SK-N-SH treated with all-trans-retinoic acid at 6 μM for 48 hours (cell line): ENCODE measurements around the gene THSD8.

ENCODE experiments used
- CSDC2 ChIP-seq: fragments of 250-450 bp; sonication (Bioruptor Pico); IDR thresholded peaks from 2 replicates; pipeline ENCODE4 v1.5.0; 2020; ENCODE audit warnings: mild to moderate bottlenecking, moderate library complexity
- OSR1 ChIP-seq: fragments of 250-450 bp; sonication (Bioruptor Pico); IDR thresholded peaks from 2 replicates; pipeline ENCODE4 v1.8.0; 2022; ENCODE audit warnings: moderate library complexity, mild to moderate bottlenecking, inconsistent platforms
- ZFP30 ChIP-seq: fragments of 450-650 bp; formaldehyde crosslinking; IDR thresholded peaks from 2 replicates; pipeline ENCODE4 v1.5.0; 2022; ENCODE audit warnings: mild to moderate bottlenecking, moderate library complexity
- ZNF565 ChIP-seq: fragments of 450-650 bp; formaldehyde crosslinking; conservative IDR thresholded peaks from 2 replicates; pipeline ENCODE4 v1.5.0; 2020; ENCODE audit warnings: low read depth, mild to moderate bottlenecking, moderate library complexity
- ZNF70 ChIP-seq: fragments of 450-650 bp; formaldehyde crosslinking; IDR thresholded peaks from 2 replicates; pipeline ENCODE4 v1.5.0; 2020; ENCODE audit warnings: mild to moderate bottlenecking, moderate library complexity
- ZNF8 ChIP-seq: fragments of 450-650 bp; formaldehyde crosslinking; IDR thresholded peaks from 2 replicates; pipeline ENCODE4 v1.5.0; 2020; ENCODE audit warnings: mild to moderate bottlenecking, moderate library complexity
- TF ChIP-seq, protein P1 (sequence below): fragments of 250-450 bp; sonication (Bioruptor Pico); IDR thresholded peaks from 2 replicates; pipeline ENCODE4 v1.8.0; 2020; ENCODE audit warnings: mild to moderate bottlenecking, moderate library complexity, borderline replicate concordance
- TF ChIP-seq, protein P2 (sequence below): fragments of 250-450 bp; sonication (Bioruptor Pico); IDR thresholded peaks from 2 replicates; pipeline ENCODE4 v1.8.0; 2021; ENCODE audit warnings: low read depth, mild to moderate bottlenecking, moderate library complexity, borderline replicate concordance
- TF ChIP-seq, protein P3 (sequence below): fragments of 250-450 bp; sonication (Bioruptor Pico); IDR thresholded peaks from 2 replicates; pipeline ENCODE4 v1.5.1; 2020; ENCODE audit warnings: low read depth, mild to moderate bottlenecking, moderate library complexity

DNA sequence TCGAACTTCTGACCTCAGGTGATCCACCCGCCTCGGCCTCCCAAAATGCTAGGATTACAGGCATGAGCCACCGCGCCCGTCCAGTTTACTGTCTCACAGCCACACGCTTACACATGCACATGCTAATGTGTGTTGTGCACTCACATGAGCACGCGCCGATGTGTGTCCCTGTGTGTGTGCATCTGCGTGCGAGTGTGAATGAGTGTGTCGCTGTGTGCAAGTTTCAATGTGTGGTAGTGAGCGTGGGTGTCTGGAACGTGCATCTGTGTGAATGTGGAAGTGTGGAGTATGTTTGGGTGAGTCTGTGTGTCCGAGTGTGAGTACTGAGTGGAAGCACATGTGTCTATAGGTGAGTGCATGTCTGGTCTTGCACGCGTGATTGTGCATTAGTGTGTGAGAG lies 40.6 kb downstream of the THSD8 start:
- TF ChIP-seq OSR1 (CRISPR knock-in tag) (no peak), ZFP30 (no peak), ZNF8 (CRISPR knock-in tag) (no peak), ZNF70 (CRISPR knock-in tag) (no peak), CSDC2 (CRISPR knock-in tag) (no peak), ZNF565 (CRISPR knock-in tag) (no peak)
- TF ChIP-seq, protein P1, sequence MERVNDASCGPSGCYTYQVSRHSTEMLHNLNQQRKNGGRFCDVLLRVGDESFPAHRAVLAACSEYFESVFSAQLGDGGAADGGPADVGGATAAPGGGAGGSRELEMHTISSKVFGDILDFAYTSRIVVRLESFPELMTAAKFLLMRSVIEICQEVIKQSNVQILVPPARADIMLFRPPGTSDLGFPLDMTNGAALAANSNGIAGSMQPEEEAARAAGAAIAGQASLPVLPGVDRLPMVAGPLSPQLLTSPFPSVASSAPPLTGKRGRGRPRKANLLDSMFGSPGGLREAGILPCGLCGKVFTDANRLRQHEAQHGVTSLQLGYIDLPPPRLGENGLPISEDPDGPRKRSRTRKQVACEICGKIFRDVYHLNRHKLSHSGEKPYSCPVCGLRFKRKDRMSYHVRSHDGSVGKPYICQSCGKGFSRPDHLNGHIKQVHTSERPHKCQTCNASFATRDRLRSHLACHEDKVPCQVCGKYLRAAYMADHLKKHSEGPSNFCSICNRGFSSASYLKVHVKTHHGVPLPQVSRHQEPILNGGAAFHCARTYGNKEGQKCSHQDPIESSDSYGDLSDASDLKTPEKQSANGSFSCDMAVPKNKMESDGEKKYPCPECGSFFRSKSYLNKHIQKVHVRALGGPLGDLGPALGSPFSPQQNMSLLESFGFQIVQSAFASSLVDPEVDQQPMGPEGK (CRISPR knock-in tag) = no peak
- TF ChIP-seq, protein P2, sequence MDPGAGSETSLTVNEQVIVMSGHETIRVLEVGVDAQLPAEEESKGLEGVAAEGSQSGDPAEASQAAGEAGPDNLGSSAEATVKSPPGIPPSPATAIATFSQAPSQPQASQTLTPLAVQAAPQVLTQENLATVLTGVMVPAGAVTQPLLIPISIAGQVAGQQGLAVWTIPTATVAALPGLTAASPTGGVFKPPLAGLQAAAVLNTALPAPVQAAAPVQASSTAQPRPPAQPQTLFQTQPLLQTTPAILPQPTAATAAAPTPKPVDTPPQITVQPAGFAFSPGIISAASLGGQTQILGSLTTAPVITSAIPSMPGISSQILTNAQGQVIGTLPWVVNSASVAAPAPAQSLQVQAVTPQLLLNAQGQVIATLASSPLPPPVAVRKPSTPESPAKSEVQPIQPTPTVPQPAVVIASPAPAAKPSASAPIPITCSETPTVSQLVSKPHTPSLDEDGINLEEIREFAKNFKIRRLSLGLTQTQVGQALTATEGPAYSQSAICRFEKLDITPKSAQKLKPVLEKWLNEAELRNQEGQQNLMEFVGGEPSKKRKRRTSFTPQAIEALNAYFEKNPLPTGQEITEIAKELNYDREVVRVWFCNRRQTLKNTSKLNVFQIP (CRISPR knock-in tag) = no peak
- TF ChIP-seq, protein P3, sequence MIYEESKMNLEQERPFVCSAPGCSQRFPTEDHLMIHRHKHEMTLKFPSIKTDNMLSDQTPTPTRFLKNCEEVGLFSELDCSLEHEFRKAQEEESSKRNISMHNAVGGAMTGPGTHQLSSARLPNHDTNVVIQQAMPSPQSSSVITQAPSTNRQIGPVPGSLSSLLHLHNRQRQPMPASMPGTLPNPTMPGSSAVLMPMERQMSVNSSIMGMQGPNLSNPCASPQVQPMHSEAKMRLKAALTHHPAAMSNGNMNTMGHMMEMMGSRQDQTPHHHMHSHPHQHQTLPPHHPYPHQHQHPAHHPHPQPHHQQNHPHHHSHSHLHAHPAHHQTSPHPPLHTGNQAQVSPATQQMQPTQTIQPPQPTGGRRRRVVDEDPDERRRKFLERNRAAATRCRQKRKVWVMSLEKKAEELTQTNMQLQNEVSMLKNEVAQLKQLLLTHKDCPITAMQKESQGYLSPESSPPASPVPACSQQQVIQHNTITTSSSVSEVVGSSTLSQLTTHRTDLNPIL = no peak
